ENCODE measurements around the gene GSS.

DNA sequence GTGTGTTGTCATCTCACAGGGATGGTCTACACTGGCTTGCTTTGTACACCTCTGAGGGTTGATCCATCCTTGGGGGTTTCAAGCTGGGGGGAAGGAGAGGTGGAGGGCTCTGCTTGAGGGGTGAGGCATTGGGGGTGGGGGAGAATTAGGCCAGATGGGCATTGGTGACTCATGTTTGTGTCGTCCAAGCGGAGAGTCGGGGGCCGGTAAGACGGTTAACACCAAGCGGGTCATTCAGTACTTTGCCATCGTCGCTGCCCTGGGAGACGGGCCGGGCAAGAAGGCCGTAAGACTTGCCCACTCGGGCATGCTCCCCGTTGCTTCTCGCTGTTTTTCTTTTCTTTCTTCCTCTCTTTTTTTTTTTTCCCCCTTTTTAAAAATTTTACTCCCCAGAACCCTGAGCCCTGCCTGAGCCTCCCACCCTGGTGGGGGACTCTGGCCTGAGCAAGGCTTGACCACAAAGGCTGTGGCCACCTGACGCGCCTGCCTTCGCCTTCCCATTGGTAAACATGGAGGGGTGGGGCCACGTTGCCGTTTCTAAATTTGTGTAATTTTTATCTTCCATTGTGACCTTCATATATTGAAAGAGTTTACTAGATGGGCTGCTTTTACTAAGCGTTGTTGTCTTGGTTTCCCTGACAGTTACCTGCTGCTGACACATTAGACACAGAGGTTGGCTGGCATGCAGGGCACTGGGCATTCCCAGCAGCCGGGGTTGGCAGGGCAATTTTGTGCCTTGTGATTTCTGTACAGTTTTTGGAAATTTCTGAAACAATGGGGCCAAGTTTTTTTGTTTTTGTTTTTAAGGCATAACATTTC is 26.9 kb upstream of the GSS start:
- TF ChIP-seq, protein P1, sequence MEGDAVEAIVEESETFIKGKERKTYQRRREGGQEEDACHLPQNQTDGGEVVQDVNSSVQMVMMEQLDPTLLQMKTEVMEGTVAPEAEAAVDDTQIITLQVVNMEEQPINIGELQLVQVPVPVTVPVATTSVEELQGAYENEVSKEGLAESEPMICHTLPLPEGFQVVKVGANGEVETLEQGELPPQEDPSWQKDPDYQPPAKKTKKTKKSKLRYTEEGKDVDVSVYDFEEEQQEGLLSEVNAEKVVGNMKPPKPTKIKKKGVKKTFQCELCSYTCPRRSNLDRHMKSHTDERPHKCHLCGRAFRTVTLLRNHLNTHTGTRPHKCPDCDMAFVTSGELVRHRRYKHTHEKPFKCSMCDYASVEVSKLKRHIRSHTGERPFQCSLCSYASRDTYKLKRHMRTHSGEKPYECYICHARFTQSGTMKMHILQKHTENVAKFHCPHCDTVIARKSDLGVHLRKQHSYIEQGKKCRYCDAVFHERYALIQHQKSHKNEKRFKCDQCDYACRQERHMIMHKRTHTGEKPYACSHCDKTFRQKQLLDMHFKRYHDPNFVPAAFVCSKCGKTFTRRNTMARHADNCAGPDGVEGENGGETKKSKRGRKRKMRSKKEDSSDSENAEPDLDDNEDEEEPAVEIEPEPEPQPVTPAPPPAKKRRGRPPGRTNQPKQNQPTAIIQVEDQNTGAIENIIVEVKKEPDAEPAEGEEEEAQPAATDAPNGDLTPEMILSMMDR (IDR thresholded peaks at IDR 0.05; ENCODE audit: insufficient read depth, low read length): no peak
- TF ChIP-seq POLR2AphosphoS5 (IDR thresholded peaks at IDR 0.05; ENCODE audit: low read depth) (no peak), SPI1 (IDR thresholded peaks at IDR 0.05; ENCODE audit: borderline replicate concordance, low read depth) (no peak), GABPA (IDR thresholded peaks at IDR 0.05; ENCODE audit: low read depth) (no peak)
- TF ChIP-seq, protein P2, sequence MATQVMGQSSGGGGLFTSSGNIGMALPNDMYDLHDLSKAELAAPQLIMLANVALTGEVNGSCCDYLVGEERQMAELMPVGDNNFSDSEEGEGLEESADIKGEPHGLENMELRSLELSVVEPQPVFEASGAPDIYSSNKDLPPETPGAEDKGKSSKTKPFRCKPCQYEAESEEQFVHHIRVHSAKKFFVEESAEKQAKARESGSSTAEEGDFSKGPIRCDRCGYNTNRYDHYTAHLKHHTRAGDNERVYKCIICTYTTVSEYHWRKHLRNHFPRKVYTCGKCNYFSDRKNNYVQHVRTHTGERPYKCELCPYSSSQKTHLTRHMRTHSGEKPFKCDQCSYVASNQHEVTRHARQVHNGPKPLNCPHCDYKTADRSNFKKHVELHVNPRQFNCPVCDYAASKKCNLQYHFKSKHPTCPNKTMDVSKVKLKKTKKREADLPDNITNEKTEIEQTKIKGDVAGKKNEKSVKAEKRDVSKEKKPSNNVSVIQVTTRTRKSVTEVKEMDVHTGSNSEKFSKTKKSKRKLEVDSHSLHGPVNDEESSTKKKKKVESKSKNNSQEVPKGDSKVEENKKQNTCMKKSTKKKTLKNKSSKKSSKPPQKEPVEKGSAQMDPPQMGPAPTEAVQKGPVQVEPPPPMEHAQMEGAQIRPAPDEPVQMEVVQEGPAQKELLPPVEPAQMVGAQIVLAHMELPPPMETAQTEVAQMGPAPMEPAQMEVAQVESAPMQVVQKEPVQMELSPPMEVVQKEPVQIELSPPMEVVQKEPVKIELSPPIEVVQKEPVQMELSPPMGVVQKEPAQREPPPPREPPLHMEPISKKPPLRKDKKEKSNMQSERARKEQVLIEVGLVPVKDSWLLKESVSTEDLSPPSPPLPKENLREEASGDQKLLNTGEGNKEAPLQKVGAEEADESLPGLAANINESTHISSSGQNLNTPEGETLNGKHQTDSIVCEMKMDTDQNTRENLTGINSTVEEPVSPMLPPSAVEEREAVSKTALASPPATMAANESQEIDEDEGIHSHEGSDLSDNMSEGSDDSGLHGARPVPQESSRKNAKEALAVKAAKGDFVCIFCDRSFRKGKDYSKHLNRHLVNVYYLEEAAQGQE (IDR thresholded peaks at IDR 0.05; ENCODE audit: insufficient replicate concordance, low read depth): no peak
